ENCODE results near the gene PEAR1.

PEAR1 gene

GRCh38 chr1:156942176-156942575 is 48.7 kb downstream of the PEAR1 start:
- Mint-ChIP-seq H3K4me3 (no peak overlapping the region), H3K4me1 (ENCODE audit: low read depth in 2 of 2) (peaks cover 0 to 1% of the 10 kb centered on the region in 2 donors), H3K36me3 (ENCODE audit: insufficient read depth) (no peaks in the 10 kb centered on the region), H3K27ac (no peak overlapping the region), H3K9me3 (no peaks in the 10 kb centered on the region), H3K27me3 (peaks cover 23 to 24% of the 10 kb centered on the region in 2 donors)
- no peak for DNase-seq
- ATAC-seq (replicated peaks): no peak

GRCh38 chr1:156942576-156942975 is 49.1 kb downstream of the PEAR1 start:
- Mint-ChIP-seq H3K9me3 (no peaks in the 10 kb centered on the region), H3K4me3 (no peak overlapping the region), H3K27me3 (peaks cover 23 to 24% of the 10 kb centered on the region in 2 donors), H3K4me1 (ENCODE audit: low read depth in 2 of 2) (peaks cover 0 to 1% of the 10 kb centered on the region in 2 donors), H3K36me3 (ENCODE audit: insufficient read depth) (no peaks in the 10 kb centered on the region), H3K27ac (no peak overlapping the region)
- ATAC-seq (replicated peaks) (no peak), DNase-seq (no peak)

GRCh38 chr1:156943756-156944155 is 50.2 kb downstream of the PEAR1 start:
- Mint-ChIP-seq H3K9me3 (no peaks in the 10 kb centered on the region), H3K36me3 (ENCODE audit: insufficient read depth) (no peaks in the 10 kb centered on the region), H3K4me1 (ENCODE audit: low read depth in 2 of 2) (peaks cover 0 to 1% of the 10 kb centered on the region in 2 donors), H3K4me3 (no peak overlapping the region), H3K27me3 (peaks cover 23 to 24% of the 10 kb centered on the region in 2 donors), H3K27ac (no peak overlapping the region)
- ATAC-seq (replicated peaks) (no peak), DNase-seq (no peak)

GRCh38 chr1:156944268-156944667 is 50.8 kb downstream of the PEAR1 start:
- DNase-seq (no peak), ATAC-seq (replicated peaks) (no peak)
- H3K27me3 Mint-ChIP-seq: peaks cover 23 to 24% of the 10 kb centered on the region in 2 donors
- H3K36me3 Mint-ChIP-seq (ENCODE audit: insufficient read depth): no peaks in the 10 kb centered on the region
- H3K9me3 Mint-ChIP-seq: no peaks in the 10 kb centered on the region
- H3K27ac Mint-ChIP-seq: no peak overlapping the region
- peaks cover 0 to 1% of the 10 kb centered on the region in 2 donors for H3K4me1 Mint-ChIP-seq (ENCODE audit: low read depth in 2 of 2)
- H3K4me3 Mint-ChIP-seq: no peak overlapping the region

GRCh38 chr1:156944848-156945247 is 51.3 kb downstream of the PEAR1 start:
- H3K36me3 Mint-ChIP-seq (ENCODE audit: insufficient read depth): no peaks in the 10 kb centered on the region
- H3K9me3 Mint-ChIP-seq: no peaks in the 10 kb centered on the region
- no peak overlapping the region for H3K4me3 Mint-ChIP-seq
- H3K4me1 Mint-ChIP-seq (ENCODE audit: low read depth in 2 of 2): peaks cover 0 to 1% of the 10 kb centered on the region in 2 donors
- DNase-seq (no peak), ATAC-seq (replicated peaks) (no peak)
- no peak overlapping the region for H3K27ac Mint-ChIP-seq
- peaks cover 23 to 24% of the 10 kb centered on the region in 2 donors for H3K27me3 Mint-ChIP-seq

GRCh38 chr1:156945881-156946661 is 52.6 kb downstream of the PEAR1 start:
- Mint-ChIP-seq H3K27ac (no peak overlapping the region), H3K9me3 (no peaks in the 10 kb centered on the region), H3K4me3 (no peak overlapping the region), H3K4me1 (ENCODE audit: low read depth in 2 of 2) (peaks cover 0 to 1% of the 10 kb centered on the region in 2 donors), H3K27me3 (peaks cover 18 to 27% of the 10 kb centered on the region in 2 donors), H3K36me3 (ENCODE audit: insufficient read depth) (no peaks in the 10 kb centered on the region)
- no peak for ATAC-seq (replicated peaks)
- DNase-seq: no peak

GRCh38 chr1:156947127-156947526 is 53.6 kb downstream of the PEAR1 start:
- H3K4me3 Mint-ChIP-seq: no peak overlapping the region

GRCh38 chr1:156947818-156948525 is 54.5 kb downstream of the PEAR1 start:
- Mint-ChIP-seq H3K9me3 (no peaks in the 10 kb centered on the region), H3K36me3 (ENCODE audit: insufficient read depth) (peaks cover 7% of the 10 kb centered on the region), H3K4me1 (ENCODE audit: low read depth in 2 of 2) (peaks cover 0 to 1% of the 10 kb centered on the region in 2 donors), H3K27ac (no peak overlapping the region), H3K27me3 (peaks cover 12 to 26% of the 10 kb centered on the region in 2 donors), H3K4me3 (no peak overlapping the region)
- ATAC-seq (replicated peaks): no peak
- no peak for DNase-seq

More at GRCh38 chr1:156947127-156947526, 53.6 kb downstream of the PEAR1 start:
- peaks cover 0 to 1% of the 10 kb centered on the region in 2 donors for H3K4me1 Mint-ChIP-seq (ENCODE audit: low read depth in 2 of 2)
- H3K9me3 Mint-ChIP-seq: no peaks in the 10 kb centered on the region
- peaks cover 12 to 29% of the 10 kb centered on the region in 2 donors for H3K27me3 Mint-ChIP-seq
- no peak overlapping the region for H3K27ac Mint-ChIP-seq
- ATAC-seq (replicated peaks) (no peak), DNase-seq (no peak)
- no peaks in the 10 kb centered on the region for H3K36me3 Mint-ChIP-seq (ENCODE audit: insufficient read depth)

GRCh38 chr1:156948708-156949107 is 55.2 kb downstream of the PEAR1 start:
- H3K4me3 Mint-ChIP-seq: no peak overlapping the region

GRCh38 chr1:156949127-156949526 is 55.6 kb downstream of the PEAR1 start:
- Mint-ChIP-seq H3K27ac (no peak overlapping the region), H3K9me3 (no peaks in the 10 kb centered on the region), H3K27me3 (peaks cover 11 to 20% of the 10 kb centered on the region in 2 donors), H3K36me3 (ENCODE audit: insufficient read depth) (peaks cover 7% of the 10 kb centered on the region), H3K4me3 (no peak overlapping the region), H3K4me1 (ENCODE audit: low read depth in 2 of 2) (peaks cover 0 to 1% of the 10 kb centered on the region in 2 donors)
- DNase-seq (no peak), ATAC-seq (replicated peaks) (no peak)

More at GRCh38 chr1:156948708-156949107, 55.2 kb downstream of the PEAR1 start:
- H3K27ac Mint-ChIP-seq: no peak overlapping the region
- no peaks in the 10 kb centered on the region for H3K9me3 Mint-ChIP-seq
- H3K36me3 Mint-ChIP-seq (ENCODE audit: insufficient read depth): peaks cover 7% of the 10 kb centered on the region
- H3K4me1 Mint-ChIP-seq (ENCODE audit: low read depth in 2 of 2): peaks cover 0 to 1% of the 10 kb centered on the region in 2 donors
- DNase-seq (no peak), ATAC-seq (replicated peaks) (no peak)
- peaks cover 12 to 20% of the 10 kb centered on the region in 2 donors for H3K27me3 Mint-ChIP-seq

GRCh38 chr1:156951371-156951770 is 57.9 kb downstream of the PEAR1 start:
- no peak overlapping the region for H3K27ac Mint-ChIP-seq
- no peaks in the 10 kb centered on the region for H3K4me1 Mint-ChIP-seq (ENCODE audit: low read depth in 2 of 2)
- H3K9me3 Mint-ChIP-seq: no peaks in the 10 kb centered on the region
- H3K27me3 Mint-ChIP-seq: peaks cover 0 to 12% of the 10 kb centered on the region in 2 donors
- peaks cover 7% of the 10 kb centered on the region for H3K36me3 Mint-ChIP-seq (ENCODE audit: insufficient read depth)
- no peak for ATAC-seq (replicated peaks)
- DNase-seq: no peak
- H3K4me3 Mint-ChIP-seq: no peak overlapping the region

- DNase-seq: no peak
- ATAC-seq (replicated peaks): no peak
- no peak overlapping the region for H3K27ac Mint-ChIP-seq
- no peaks in the 10 kb centered on the region for H3K9me3 Mint-ChIP-seq
- no peaks in the 10 kb centered on the region for H3K4me1 Mint-ChIP-seq (ENCODE audit: low read depth in 2 of 2)
- H3K27me3 Mint-ChIP-seq: peaks cover 7 to 12% of the 10 kb centered on the region in 2 donors
- peaks cover 7% of the 10 kb centered on the region for H3K36me3 Mint-ChIP-seq (ENCODE audit: insufficient read depth)
- H3K4me3 Mint-ChIP-seq: no peak overlapping the region
These were observed 60.1 kb downstream of the PEAR1 start for GRCh38 chr1:156953571-156953970.

GRCh38 chr1:156956333-156956732 is 62.8 kb downstream of the PEAR1 start:
- H3K9me3 Mint-ChIP-seq: no peaks in the 10 kb centered on the region
- no peak overlapping the region for H3K27ac Mint-ChIP-seq
- H3K4me1 Mint-ChIP-seq (ENCODE audit: low read depth in 2 of 2): no peaks in the 10 kb centered on the region
- ATAC-seq (replicated peaks) (no peak), DNase-seq (no peak)
- H3K27me3 Mint-ChIP-seq: peaks cover 3 to 8% of the 10 kb centered on the region in 2 donors
- H3K36me3 Mint-ChIP-seq (ENCODE audit: insufficient read depth): peaks cover 10% of the 10 kb centered on the region
- H3K4me3 Mint-ChIP-seq: no peak overlapping the region

GRCh38 chr1:156957634-156958033 is 64.1 kb downstream of the PEAR1 start:
- H3K4me3 Mint-ChIP-seq: no peak overlapping the region
- H3K27ac Mint-ChIP-seq: no peak overlapping the region
- no peak for DNase-seq
- H3K36me3 Mint-ChIP-seq (ENCODE audit: insufficient read depth): peaks cover 6% of the 10 kb centered on the region
- H3K27me3 Mint-ChIP-seq: peaks cover 0 to 8% of the 10 kb centered on the region in 2 donors
- peaks cover 0 to 1% of the 10 kb centered on the region in 2 donors for H3K4me1 Mint-ChIP-seq (ENCODE audit: low read depth in 2 of 2)
- H3K9me3 Mint-ChIP-seq: no peaks in the 10 kb centered on the region
- no peak for ATAC-seq (replicated peaks)
